SH-SY5Y (cell line): Measurements from ENCODE around the gene OGFOD3.

ENCODE experiments used
- GATA2 ChIP-seq: IDR thresholded peaks from 2 replicates; pipeline ENCODE4 v1.6.1; 2011; ENCODE audit warnings: mild to moderate bottlenecking, low read depth, low read length
- GATA3 ChIP-seq: IDR thresholded peaks from 2 replicates; pipeline ENCODE4 v1.6.1; 2011; ENCODE audit warnings: low read depth, mild to moderate bottlenecking, low read length, moderate library complexity

DNA sequence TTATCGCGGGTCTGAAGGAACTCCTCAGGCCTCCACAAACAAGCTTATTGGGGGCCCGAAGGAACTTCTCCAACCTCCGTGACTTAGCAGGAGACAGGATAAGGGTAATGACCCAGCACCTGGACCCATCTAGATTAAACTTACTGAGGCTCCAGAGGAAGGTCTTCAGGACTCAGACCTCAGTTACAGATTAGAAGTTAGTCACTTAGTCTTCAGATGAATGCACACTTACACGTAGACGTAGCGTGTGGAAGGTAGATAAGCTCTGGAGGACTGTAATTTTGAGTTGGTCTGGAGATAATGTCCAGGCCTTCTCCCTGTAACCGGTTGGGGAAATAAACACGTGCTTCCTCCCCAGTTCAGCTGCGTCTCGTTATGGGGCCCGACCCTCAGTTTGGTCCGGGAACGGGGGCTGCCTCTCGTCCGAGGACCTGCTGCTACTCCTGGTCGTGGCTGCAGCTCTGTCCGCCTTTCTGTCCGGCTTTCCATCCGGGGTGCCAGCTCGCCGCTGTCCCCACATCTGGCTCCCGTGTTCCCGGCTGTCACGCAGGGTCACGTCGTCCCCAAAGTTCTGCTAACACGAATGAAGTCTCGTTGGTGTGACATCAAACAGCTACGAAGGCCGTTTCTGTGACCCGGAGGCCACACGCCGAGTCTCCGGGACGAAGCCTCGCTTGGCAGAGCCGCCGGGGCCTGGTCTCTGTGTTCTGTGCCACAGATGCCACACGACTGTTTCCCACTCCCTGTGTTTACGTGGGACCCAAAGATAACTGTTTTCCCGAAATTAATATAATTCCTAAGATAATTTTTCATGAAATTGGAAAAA lies 73.0 kb downstream of the OGFOD3 start:
- TF ChIP-seq GATA2 (no peak), GATA3 (no peak)
